HCT116 (cell line): ENCODE results near the gene GGA1. TPM values are rescaled to one million over a fixed set of nuclear protein-coding genes. Genes with fewer than 3 reads are reported as not detected.

Experiments
- ATAC-seq: fragments of 200-7000 bp; cut with Tn5 transposase; 2 replicates; pipeline ENCODE4 v1.9.1; 2020; ENCODE audit warnings: mild to moderate bottlenecking, moderate library complexity
- BruUV-seq: library from RNA; stranded (reverse); fragments of 400-500 nt; replicated peaks from 2 replicates; lab custom pipeline; 2021; lab: Mats Ljungman, UMichigan
- CTCF ChIA-PET: fragments of 300-600 bp; sonication (Branson Sonifier 250); formaldehyde crosslinking; loops from one replicate; lab custom pipeline; 2021; ENCODE audit warnings: antibody characterized with exemption; lab: Charles Lee
- POLR2A ChIA-PET: fragments of 300-600, 350-600 bp; sonication (Branson Sonifier 250); formaldehyde crosslinking; loops from one replicate; lab custom pipeline; 2021; ENCODE audit warnings: antibody characterized with exemption; lab: Charles Lee
- RAD21 ChIA-PET, 2 experiments: fragments of 300-600 bp; sonication (Branson Sonifier 250); formaldehyde crosslinking; loops; one replicate each; lab custom pipeline; 2023; ENCODE audit warnings: low total read pairs in 2 of 2; ENCODE audit not compliant: uncharacterized antibody in 2 of 2, unreplicated experiment in 2 of 2, low non-redundant PET in 1 of 2; lab: Charles Lee
- DNase-seq: peaks from one replicate; pipeline ENCODE4 v3.0.0-alpha.2; 2010; ENCODE audit warnings: low read depth, low spot score
- H2AFZ ChIP-seq: fragments of 200-600 bp; shearing (Covaris generic), sonication (generic); 2 replicates; pipeline ENCODE4 v1.6.1; 2017; ENCODE audit warnings: low read depth, mixed run types, mixed read lengths, antibody characterized with exemption, low read length; ENCODE audit not compliant: poor library complexity, severe bottlenecking
- H3K27ac ChIP-seq: 2 replicates; pipeline ENCODE4 v1.5.1; 2012; ENCODE audit warnings: low read depth, low read length
- H3K27me3 ChIP-seq: fragments of 200-600 bp; sonication (generic); 2 replicates; pipeline ENCODE4 v1.6.1; 2016; ENCODE audit warnings: mixed run types, low read length, mixed read lengths; ENCODE audit not compliant: insufficient read depth
- H3K36me3 ChIP-seq, 2 experiments: fragments of 200-500 bp in 1 of 2; fragments of 200-600 bp in 1 of 2; sonication (Bioruptor generic) in 1 of 2; sonication (generic) in 1 of 2; 2 replicates each; pipeline versions ENCODE4 v1.5.1 to v1.6.1; 2014 to 2016; ENCODE audit warnings: low read length in 2 of 2, inconsistent platforms in 1 of 2, mixed read lengths in 1 of 2, mixed run types in 1 of 2; ENCODE audit not compliant: insufficient read depth in 2 of 2, control insufficient read depth in 1 of 2
- H3K4me1 ChIP-seq, 2 experiments: fragments of 200-600 bp in 1 of 2; sonication (generic) in 1 of 2; 2 replicates each; pipeline versions ENCODE4 v1.5.1 to v1.6.1; 2012 to 2017; ENCODE audit warnings: low read length in 2 of 2, inconsistent platforms in 1 of 2, mild to moderate bottlenecking in 1 of 2, mixed read lengths in 1 of 2, mixed run types in 1 of 2, moderate library complexity in 1 of 2; ENCODE audit not compliant: insufficient read depth in 2 of 2, control insufficient read depth in 1 of 2
- H3K4me2 ChIP-seq: fragments of 200-600 bp; sonication (generic); 2 replicates; pipeline ENCODE4 v1.6.1; 2017; ENCODE audit warnings: mixed run types, low read length, mixed read lengths
- H3K4me3 ChIP-seq, 2 experiments: fragments of 200-600 bp in 1 of 2; sonication (generic) in 1 of 2; replicated peaks in 1 of 2; 2 replicates each; pipeline ENCODE4 v1.5.1; 2011 to 2016; ENCODE audit warnings: low read length in 2 of 2, control low read depth in 1 of 2, low read depth in 1 of 2, mild to moderate bottlenecking in 1 of 2, mixed read lengths in 1 of 2, mixed run types in 1 of 2
- H3K79me2 ChIP-seq: fragments of 200-600 bp; sonication (generic); 2 replicates; pipeline ENCODE4 v1.6.1; 2017; ENCODE audit warnings: mild to moderate bottlenecking, mixed run types, low read length, moderate library complexity, mixed read lengths; ENCODE audit not compliant: insufficient read depth
- H3K9ac ChIP-seq: fragments of 200-600 bp; sonication (generic); 2 replicates; pipeline ENCODE4 v1.6.1; 2016; ENCODE audit warnings: low read length, mixed read lengths
- H3K9me2 ChIP-seq: fragments of 200-600 bp; sonication (generic), shearing (Covaris generic); 2 replicates; pipeline ENCODE4 v1.6.1; 2017; ENCODE audit warnings: mixed run types, mild to moderate bottlenecking, moderate library complexity; ENCODE audit not compliant: insufficient read depth
- H3K9me3 ChIP-seq, 2 experiments: fragments of 200-500 bp in 1 of 2; fragments of 200-600 bp in 1 of 2; sonication (Bioruptor generic) in 1 of 2; sonication (generic) in 1 of 2; 2 replicates each; pipeline ENCODE4 v1.6.1; 2014 to 2017; ENCODE audit warnings: low read length in 2 of 2, mixed read lengths in 2 of 2, inconsistent platforms in 1 of 2, low read depth in 1 of 2, mild to moderate bottlenecking in 1 of 2, mixed run types in 1 of 2, moderate library complexity in 1 of 2; ENCODE audit not compliant: control insufficient read depth in 1 of 2, insufficient read depth in 1 of 2
- H4K20me1 ChIP-seq: fragments of 200-600 bp; sonication (generic), shearing (Covaris generic); 2 replicates; pipeline ENCODE4 v1.6.1; 2017; ENCODE audit warnings: mixed run types, mild to moderate bottlenecking, moderate library complexity; ENCODE audit not compliant: insufficient read depth
- ATF3 ChIP-seq: IDR thresholded peaks from 2 replicates; pipeline ENCODE4 v1.6.1; 2012
- CEBPB ChIP-seq: IDR thresholded peaks from 2 replicates; pipeline ENCODE4 v1.6.1; 2012; ENCODE audit warnings: low read depth
- FOSL1 ChIP-seq: IDR thresholded peaks from 2 replicates; pipeline ENCODE4 v1.6.1; 2012; ENCODE audit warnings: low read depth
- POLR2AphosphoS5 ChIP-seq: IDR thresholded peaks from 2 replicates; pipeline ENCODE4 v1.6.1; 2011; ENCODE audit warnings: mild to moderate bottlenecking, low read depth, low read length, moderate library complexity
- YY1 ChIP-seq: IDR thresholded peaks from 2 replicates; pipeline ENCODE4 v1.6.1; 2011; ENCODE audit warnings: low read length, low read depth, moderate library complexity, mild to moderate bottlenecking; ENCODE audit not compliant: insufficient replicate concordance; ENCODE audit errors: extremely low read depth
- ZFX ChIP-seq: fragments of 450-650 bp; IDR thresholded peaks from 2 replicates; pipeline ENCODE4 v1.6.1; 2017
- ZNF274 ChIP-seq: fragments of 200-500 bp; sonication (Bioruptor generic); IDR thresholded peaks from 2 replicates; pipeline ENCODE4 v1.6.1; 2014; ENCODE audit warnings: mild to moderate bottlenecking, low read depth, low read length, inconsistent platforms
- intact Hi-C: fragments of 100-400 bp; cut with micrococcal nuclease; formaldehyde crosslinking; loops from 2 replicates; pipeline ENCODE4 v1.10.0; 2022
- total RNA-seq: library from RNA; stranded (reverse); gene quantifications from one replicate; pipeline ENCODE4 v1.2.1, GENCODE V29; 2021; ENCODE audit not compliant: unreplicated experiment

The GGA1 gene
- total RNA-seq, 1 experiment from 2014 or later, result 89.8 TPM

GRCh38 chr22:37633089-37633624 is 24.5 kb downstream of the GGA1 start:
- H3K4me1 ChIP-seq, result peaks cover 12 to 32% of the 10 kb centered on the region in 2 experiments; a peak in 3 of 4 replicates
- ChIA-PET POLR2A (interaction anchor here (1.2 to 1.7 kb wide), 3 partner anchors 10 to 174 kb away, joined by 3 to 5 read pairs (median 4); partner anchors contain the start of genes GCAT and LGALS1), CTCF (interaction anchor here (5.6 kb wide), 1 partner anchor 10 kb away, joined by 30 read pairs; no protein-coding TSS in a partner anchor), RAD21 (no interaction called here)
- no peak for TF ChIP-seq FOSL1
- TF ChIP-seq ZNF274, result no peak
- no peak for TF ChIP-seq POLR2AphosphoS5
- no peak for TF ChIP-seq ZFX
- no peak for TF ChIP-seq CEBPB
- TF ChIP-seq YY1, result no peak
- no peak for ATAC-seq
- no peaks in the 10 kb centered on the region for H4K20me1 ChIP-seq
- BruUV-seq, result no TSS peak
- no peaks in the 10 kb centered on the region for H3K9me3 ChIP-seq
- no peak overlapping the region for H3K27ac ChIP-seq
- H3K4me2 ChIP-seq, result no peak overlapping the region
- H3K79me2 ChIP-seq, result no peaks in the 10 kb centered on the region
- no peak for DNase-seq
- H3K9me2 ChIP-seq, result no peaks in the 10 kb centered on the region
- intact Hi-C loops, result no loop called here
- H2AFZ ChIP-seq, result no peak overlapping the region
- no peak overlapping the region for H3K4me3 ChIP-seq
- no peaks in the 10 kb centered on the region; a peak in 1 of 4 replicates for H3K36me3 ChIP-seq
- no peaks in the 10 kb centered on the region for H3K27me3 ChIP-seq
- no peak overlapping the region for H3K9ac ChIP-seq

GRCh38 chr22:37633625-37634416 is 25.2 kb downstream of the GGA1 start:
- POLR2A ChIA-PET, result interaction anchor here (1.2 to 1.7 kb wide), 3 partner anchors 10 to 173 kb away, joined by 3 to 5 read pairs (median 4); partner anchors contain the start of genes GCAT and LGALS1
- DNase-seq (no peak), ATAC-seq (no peak)
- no peaks in the 10 kb centered on the region for H3K9me2 ChIP-seq
- CTCF ChIA-PET, result interaction anchor here (5.6 kb wide), 1 partner anchor 10 kb away, joined by 30 read pairs; no protein-coding TSS in a partner anchor
- RAD21 ChIA-PET, result no interaction called here
- no TSS peak for BruUV-seq
- peaks cover 19 to 38% of the 10 kb centered on the region in 2 experiments; a peak in 3 of 4 replicates for H3K4me1 ChIP-seq
- H3K27ac ChIP-seq, result no peak overlapping the region
- no peak overlapping the region for H3K9ac ChIP-seq
- no peak overlapping the region for H2AFZ ChIP-seq
- no peaks in the 10 kb centered on the region for H4K20me1 ChIP-seq
- H3K9me3 ChIP-seq, result no peaks in the 10 kb centered on the region
- H3K79me2 ChIP-seq, result no peaks in the 10 kb centered on the region
- no peak for TF ChIP-seq ATF3
- no peaks in the 10 kb centered on the region; a peak in 1 of 4 replicates for H3K36me3 ChIP-seq
- no peaks in the 10 kb centered on the region for H3K27me3 ChIP-seq
- intact Hi-C loops, result no loop called here
- no peak overlapping the region for H3K4me2 ChIP-seq
- H3K4me3 ChIP-seq, result no peak overlapping the region
